Measurements from ENCODE around the gene CLK2.

The CLK2 gene

DNA sequence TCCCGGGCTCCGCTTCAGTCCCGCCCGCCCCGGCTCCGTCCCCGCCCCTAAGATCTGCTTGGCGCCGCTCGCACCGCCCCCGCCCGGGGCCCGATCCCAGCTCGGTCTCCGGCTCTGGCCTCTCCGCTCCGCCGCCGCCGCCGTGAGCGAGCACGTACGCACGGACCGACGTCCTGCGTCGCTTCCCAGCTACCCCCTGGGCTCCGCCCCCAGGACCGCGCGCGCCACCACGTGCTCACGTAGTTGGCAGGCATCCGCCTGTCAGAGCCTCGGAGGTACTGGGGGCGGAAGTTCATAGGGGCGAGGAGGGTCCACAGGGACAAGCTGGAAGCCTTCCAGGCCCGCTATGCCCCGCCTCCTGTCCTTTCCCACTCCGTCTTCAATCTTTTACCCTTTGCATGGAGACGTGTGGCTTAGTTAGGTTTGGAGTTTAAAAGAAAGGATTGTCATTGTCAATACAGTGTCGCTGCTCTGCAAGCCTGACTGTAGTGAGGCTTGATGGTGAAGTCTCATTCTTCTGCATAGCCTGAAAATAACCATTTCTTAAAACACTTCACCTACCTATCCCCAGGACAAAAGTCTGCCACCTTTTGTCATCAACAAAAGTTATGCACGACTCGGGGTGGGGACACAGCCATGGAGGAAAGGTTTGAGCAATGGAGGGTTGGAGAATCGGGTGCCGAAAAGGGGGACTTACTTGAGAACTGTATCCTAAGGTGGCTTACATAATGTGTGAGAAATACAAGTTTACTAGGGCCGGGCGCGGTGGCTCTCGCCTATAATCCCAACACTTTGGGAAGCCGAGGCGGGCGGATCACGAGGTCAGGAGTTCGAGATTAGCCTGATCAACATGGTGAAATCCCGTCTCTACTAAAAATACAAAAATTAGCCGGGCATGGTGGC, at the start of gene CLK2:
Gene CLK2, minus strand, starts transcription at position 162 of the 903 bp plus-strand sequence. CDS start 2,527 bp downstream, outside the sequence.
- DNase-seq = peak; percentile 97
- TF ChIP-seq GATA1 (IDR thresholded peaks at IDR 0.05; ENCODE audit: low read depth, low read length) (no peak), POLR2A (IDR thresholded peaks at IDR 0.05; ENCODE audit: low read length) (peak; percentile 79)

GRCh38 chr1:155322571-155322952, 49.3 kb upstream of the CLK2 start:
- no peak for TF ChIP-seq POLR2A (IDR thresholded peaks at IDR 0.05; ENCODE audit: low read length)
- no peak for TF ChIP-seq GATA1 (IDR thresholded peaks at IDR 0.05; ENCODE audit: low read depth, low read length)
- no peak for DNase-seq

DNA sequence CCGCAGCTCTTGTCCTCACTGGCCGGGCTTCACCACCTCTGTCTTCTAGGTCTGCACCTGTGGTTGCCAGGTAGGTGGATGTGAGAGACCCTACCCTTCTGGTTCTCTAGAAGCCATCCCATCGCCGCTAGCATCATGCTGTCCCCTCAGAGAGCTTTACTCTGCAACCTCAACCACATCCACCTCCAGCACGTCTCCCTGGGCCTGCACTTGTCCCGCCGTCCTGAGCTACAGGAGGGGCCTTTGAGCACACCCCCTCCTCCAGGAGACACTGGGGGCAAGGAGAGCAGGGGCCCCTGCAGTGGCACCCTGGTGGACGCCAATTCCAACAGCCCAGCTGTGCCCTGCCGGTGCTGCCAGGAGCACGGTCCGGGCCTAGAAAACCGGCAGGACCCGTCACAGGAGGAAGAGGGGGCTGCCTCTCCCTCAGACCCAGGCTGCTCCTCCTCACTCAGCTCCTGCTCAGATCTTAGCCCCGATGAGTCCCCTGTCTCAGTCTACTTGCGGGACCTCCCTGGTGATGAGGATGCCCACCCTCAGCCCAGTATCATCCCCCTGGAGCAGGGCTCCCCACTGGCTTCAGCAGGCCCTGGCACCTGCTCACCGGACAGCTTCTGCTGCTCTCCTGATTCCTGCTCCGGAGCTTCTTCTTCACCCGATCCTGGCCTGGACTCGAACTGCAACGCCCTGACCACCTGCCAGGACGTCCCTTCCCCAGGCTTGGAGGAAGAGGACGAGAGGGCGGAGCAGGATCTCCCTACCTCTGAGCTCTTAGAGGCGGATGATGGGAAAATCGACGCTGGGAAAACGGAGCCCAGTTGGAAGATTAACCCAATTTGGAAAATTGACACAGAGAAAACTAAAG, 48.6 kb upstream of the CLK2 start:
- no peak for DNase-seq
- TF ChIP-seq POLR2A (IDR thresholded peaks at IDR 0.05; ENCODE audit: low read length) (no peak), GATA1 (IDR thresholded peaks at IDR 0.05; ENCODE audit: low read depth, low read length) (no peak)

DNA sequence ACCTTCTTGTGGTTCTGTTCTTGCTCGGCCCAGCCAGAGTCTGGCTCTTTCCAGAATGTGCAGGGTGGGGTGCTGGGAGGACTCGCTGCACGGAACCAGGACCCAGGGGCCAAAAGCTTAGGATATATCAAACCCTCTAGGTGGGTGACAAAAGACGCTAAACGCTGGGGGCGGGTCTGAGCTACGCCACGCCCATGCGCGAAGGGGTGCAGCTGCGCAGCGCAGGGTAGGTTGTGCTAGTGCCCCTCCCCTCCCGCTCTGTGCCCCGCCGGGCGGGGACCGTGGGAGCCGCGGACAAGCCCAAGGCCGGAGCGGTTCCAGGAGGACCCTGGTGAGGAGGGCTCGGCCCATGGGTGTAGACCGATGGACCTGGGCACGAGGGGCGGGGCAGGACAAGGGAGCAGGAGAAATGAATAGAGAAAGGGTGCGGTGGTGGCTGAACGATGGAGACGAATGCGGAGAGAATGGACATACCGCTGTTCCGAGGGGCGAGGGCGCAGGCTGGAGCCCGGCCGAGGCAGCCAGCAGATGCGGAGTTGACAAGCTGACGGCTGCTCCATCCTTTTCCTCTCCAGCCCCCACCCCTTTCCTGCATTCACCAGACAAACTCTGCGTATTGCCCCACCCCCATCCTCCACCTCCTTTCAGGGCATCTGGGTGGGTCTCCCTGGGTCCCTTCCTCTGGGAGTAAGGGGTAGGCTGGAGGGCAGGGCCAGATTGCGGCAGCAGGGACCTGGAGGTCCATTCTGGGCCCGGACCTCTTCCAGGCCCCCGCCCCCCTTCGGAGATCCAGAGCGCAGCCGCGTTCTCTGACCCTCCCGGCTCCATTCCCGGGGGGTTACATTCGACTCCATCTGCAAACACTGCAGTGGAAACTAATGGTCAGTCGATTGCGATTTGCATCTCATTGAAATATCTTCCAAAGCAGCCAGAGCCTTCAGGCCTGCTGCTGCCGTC, 47.6 kb upstream of the CLK2 start, which contains the start of gene RUSC1:
Gene RUSC1, plus strand, starts transcription at position 234 of the 957 bp plus-strand sequence. CDS start 880 bp downstream, outside the sequence.
- DNase-seq = peak; percentile 77 to 82
- TF ChIP-seq GATA1 (IDR thresholded peaks at IDR 0.05; ENCODE audit: low read depth, low read length) (no peak), POLR2A (IDR thresholded peaks at IDR 0.05; ENCODE audit: low read length) (peak; percentile 45)

- no peak for TF ChIP-seq POLR2A (IDR thresholded peaks at IDR 0.05; ENCODE audit: low read length)
- TF ChIP-seq GATA1 (IDR thresholded peaks at IDR 0.05; ENCODE audit: low read depth, low read length) = no peak
- DNase-seq = no peak
Observed at GRCh38 chr1:155320252-155320651, 46.9 kb upstream of the CLK2 start.

DNA sequence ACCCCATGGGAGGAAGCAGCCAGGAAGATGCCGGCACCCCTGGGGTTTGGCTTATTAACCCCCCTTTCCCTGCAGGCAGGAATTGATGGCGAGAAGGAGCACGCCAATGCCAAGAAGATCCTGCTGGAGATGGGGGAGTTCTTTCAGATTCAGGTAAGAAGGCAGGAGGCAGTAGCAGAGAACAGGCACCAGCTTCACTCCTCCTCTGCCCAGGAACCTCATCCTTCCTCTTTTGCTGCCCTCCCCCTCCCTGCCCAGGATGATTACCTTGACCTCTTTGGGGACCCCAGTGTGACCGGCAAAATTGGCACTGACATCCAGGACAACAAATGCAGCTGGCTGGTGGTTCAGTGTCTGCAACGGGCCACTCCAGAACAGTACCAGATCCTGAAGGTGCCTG, 46.2 kb upstream of the CLK2 start:
- TF ChIP-seq POLR2A (IDR thresholded peaks at IDR 0.05; ENCODE audit: low read length) = no peak
- no peak for TF ChIP-seq GATA1 (IDR thresholded peaks at IDR 0.05; ENCODE audit: low read depth, low read length)

DNA sequence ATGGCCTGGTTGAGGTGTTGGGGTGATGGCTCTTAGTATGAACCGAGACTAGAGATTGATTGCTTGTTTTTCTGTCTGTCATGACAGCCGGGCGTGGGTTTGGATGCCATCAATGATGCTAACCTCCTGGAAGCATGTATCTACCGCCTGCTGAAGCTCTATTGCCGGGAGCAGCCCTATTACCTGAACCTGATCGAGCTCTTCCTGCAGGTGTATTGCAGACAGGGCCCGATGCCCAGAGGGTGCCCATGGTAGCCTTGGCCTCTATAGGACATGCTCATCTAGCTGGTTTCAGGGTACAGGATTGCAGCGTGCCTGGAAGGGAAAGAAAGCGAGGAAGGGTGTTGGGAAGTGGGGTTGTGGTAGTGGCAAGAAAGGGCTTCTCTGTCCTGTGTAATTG, 44.8 kb upstream of the CLK2 start:
- no peak for DNase-seq
- TF ChIP-seq POLR2A (IDR thresholded peaks at IDR 0.05; ENCODE audit: low read length) (no peak), GATA1 (IDR thresholded peaks at IDR 0.05; ENCODE audit: low read depth, low read length) (no peak)

More for the DNA sequence above, 46.2 kb upstream of the CLK2 start:
- DNase-seq = no peak

DNA sequence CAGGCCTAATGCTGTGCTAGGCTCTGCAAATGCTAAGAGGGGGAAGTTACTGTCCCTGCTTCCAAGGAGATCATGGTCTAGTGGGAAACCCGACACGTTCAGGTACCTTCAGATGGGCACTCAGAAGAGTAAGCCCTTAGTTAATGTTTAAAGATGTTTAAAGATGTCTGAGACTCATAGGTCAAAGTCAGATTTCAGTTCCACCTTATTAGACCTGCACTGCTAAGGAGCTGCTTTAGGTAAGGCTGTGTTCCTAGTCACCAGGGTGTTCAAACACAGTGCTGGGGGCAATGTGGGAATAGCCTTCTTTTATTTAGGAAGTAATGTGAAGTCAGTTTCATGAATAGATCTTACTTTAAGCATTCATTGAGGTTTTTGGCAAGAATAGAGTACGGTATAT, 43.6 kb upstream of the CLK2 start:
- DNase-seq = no peak
- TF ChIP-seq GATA1 (IDR thresholded peaks at IDR 0.05; ENCODE audit: low read depth, low read length) (no peak), POLR2A (IDR thresholded peaks at IDR 0.05; ENCODE audit: low read length) (no peak)

GRCh38 chr1:155313261-155313660, 40.0 kb upstream of the CLK2 start:
- DNase-seq = no peak
- no peak for TF ChIP-seq GATA1 (IDR thresholded peaks at IDR 0.05; ENCODE audit: low read depth, low read length)

GRCh38 chr1:155309423-155310021, 36.2 kb upstream of the CLK2 start:
- no peak for TF ChIP-seq GATA1 (IDR thresholded peaks at IDR 0.05; ENCODE audit: low read depth, low read length)
- no peak for TF ChIP-seq POLR2A (IDR thresholded peaks at IDR 0.05; ENCODE audit: low read length)
- DNase-seq = peak in 1 of 2 experiments; percentile 62

GRCh38 chr1:155308493-155309422, 35.5 kb upstream of the CLK2 start, which contains the start of gene FDPS:
TSS of gene FDPS (plus strand) at chr1:155308866. CDS start at chr1:155309790, 924 bp downstream.
- peak; percentile 99 to 100 for DNase-seq
- TF ChIP-seq POLR2A (IDR thresholded peaks at IDR 0.05; ENCODE audit: low read length) = peak; percentile 91
- TF ChIP-seq GATA1 (IDR thresholded peaks at IDR 0.05; ENCODE audit: low read depth, low read length) = peak; percentile 94

Measured in erythroblast (primary cell).